Calu3 (cell line): ENCODE results near the gene SPAG5. TPM values are rescaled to one million over a fixed set of nuclear protein-coding genes. Genes with fewer than 3 reads are reported as not detected.

ENCODE experiments used
- BruUV-seq: library from RNA; stranded (reverse); fragments of 400-500 nt; replicated peaks from 2 replicates; lab custom pipeline; 2021; lab: Mats Ljungman, UMichigan
- CTCF ChIA-PET: fragments of 300-600 bp; sonication (Branson Sonifier 250); formaldehyde crosslinking; loops from one replicate; lab custom pipeline; 2022; ENCODE audit warnings: antibody characterized with exemption; lab: Charles Lee
- DNase-seq: peaks from one replicate; pipeline ENCODE4 v3.0.0; 2022
- H3K27ac Mint-ChIP-seq: one replicate; pipeline ENCODE4 v1.8.0; 2022; ENCODE audit warnings: mixed read lengths; ENCODE audit not compliant: unreplicated experiment
- H3K27me3 Mint-ChIP-seq: one replicate; pipeline ENCODE4 v1.8.0; 2022; ENCODE audit warnings: mixed read lengths; ENCODE audit not compliant: unreplicated experiment
- H3K36me3 Mint-ChIP-seq: one replicate; pipeline ENCODE4 v1.8.0; 2022; ENCODE audit warnings: mild to moderate bottlenecking, moderate library complexity, mixed read lengths; ENCODE audit not compliant: insufficient read depth, unreplicated experiment
- H3K4me1 Mint-ChIP-seq: one replicate; pipeline ENCODE4 v1.8.0; 2022; ENCODE audit warnings: mild to moderate bottlenecking, low read depth, mixed read lengths; ENCODE audit not compliant: unreplicated experiment
- H3K4me3 Mint-ChIP-seq: one replicate; pipeline ENCODE4 v1.8.0; 2022; ENCODE audit warnings: mild to moderate bottlenecking, low read depth, moderate library complexity, mixed read lengths; ENCODE audit not compliant: unreplicated experiment
- H3K9me3 Mint-ChIP-seq: one replicate; pipeline ENCODE4 v1.8.0; 2022; ENCODE audit warnings: low read depth, mixed read lengths; ENCODE audit not compliant: unreplicated experiment
- CTCF ChIP-seq: fragments of 200-600 bp; IDR thresholded peaks from one replicate; pipeline ENCODE4 v1.8.0; 2022; ENCODE audit warnings: antibody characterized with exemption; ENCODE audit not compliant: unreplicated experiment
- intact Hi-C: fragments of 100-400 bp; cut with micrococcal nuclease; formaldehyde crosslinking; loops from one replicate; pipeline ENCODE4 v1.10.0; 2022; ENCODE audit not compliant: unreplicated experiment
- total RNA-seq: library from RNA; stranded (reverse); gene quantifications from 2 replicates; pipeline ENCODE4 v1.2.3, GENCODE V29; 2022

The SPAG5 gene
- total RNA-seq, 1 experiment from 2014 or later = 82.1 TPM

GRCh38 chr17:28582513-28582912 lies 16.3 kb downstream of the SPAG5 start:
- CTCF ChIA-PET = no interaction called here
- no peak for TF ChIP-seq CTCF
- intact Hi-C loops = no loop called here
- no peaks in the 10 kb centered on the region for H3K27me3 Mint-ChIP-seq
- H3K27ac Mint-ChIP-seq = no peak overlapping the region
- H3K4me3 Mint-ChIP-seq = no peak overlapping the region
- no TSS peak for BruUV-seq
- H3K4me1 Mint-ChIP-seq = no peaks in the 10 kb centered on the region
- H3K9me3 Mint-ChIP-seq = no peaks in the 10 kb centered on the region
- H3K36me3 Mint-ChIP-seq = peaks cover 21% of the 10 kb centered on the region
- no peak for DNase-seq

GRCh38 chr17:28580959-28581358 lies 17.9 kb downstream of the SPAG5 start:
- intact Hi-C loops = no loop called here
- H3K27me3 Mint-ChIP-seq = no peaks in the 10 kb centered on the region
- DNase-seq = no peak
- no peak overlapping the region for H3K4me3 Mint-ChIP-seq
- no peak for TF ChIP-seq CTCF
- H3K9me3 Mint-ChIP-seq = no peaks in the 10 kb centered on the region
- peaks cover 11% of the 10 kb centered on the region for H3K36me3 Mint-ChIP-seq
- H3K27ac Mint-ChIP-seq = no peak overlapping the region
- BruUV-seq = no TSS peak
- CTCF ChIA-PET = interaction anchor here (0.8 kb wide), 1 partner anchor 9 kb away, joined by 3 read pairs; no protein-coding TSS in a partner anchor
- H3K4me1 Mint-ChIP-seq = no peaks in the 10 kb centered on the region

- BruUV-seq = no TSS peak
These were observed 19.3 kb downstream of the SPAG5 start for GRCh38 chr17:28579526-28579925.

GRCh38 chr17:28578246-28579195 lies 20.3 kb downstream of the SPAG5 start:
- DNase-seq = no peak
- BruUV-seq = no TSS peak
- no peaks in the 10 kb centered on the region for H3K4me1 Mint-ChIP-seq
- peaks cover 6% of the 10 kb centered on the region for H3K36me3 Mint-ChIP-seq
- no peak for TF ChIP-seq CTCF
- CTCF ChIA-PET = interaction anchor here (0.6 kb wide), 1 partner anchor 490 kb away, joined by 5 read pairs; no protein-coding TSS in a partner anchor
- H3K27me3 Mint-ChIP-seq = no peaks in the 10 kb centered on the region
- no peaks in the 10 kb centered on the region for H3K9me3 Mint-ChIP-seq
- no peak overlapping the region for H3K27ac Mint-ChIP-seq
- no peak overlapping the region for H3K4me3 Mint-ChIP-seq
- intact Hi-C loops = no loop called here

More at GRCh38 chr17:28579526-28579925, 19.3 kb downstream of the SPAG5 start:
- TF ChIP-seq CTCF = no peak
- intact Hi-C loops = no loop called here
- no peak overlapping the region for H3K27ac Mint-ChIP-seq
- no peak for DNase-seq
- H3K9me3 Mint-ChIP-seq = no peaks in the 10 kb centered on the region
- H3K4me3 Mint-ChIP-seq = no peak overlapping the region
- H3K4me1 Mint-ChIP-seq = no peaks in the 10 kb centered on the region
- no peaks in the 10 kb centered on the region for H3K27me3 Mint-ChIP-seq
- CTCF ChIA-PET = no interaction called here
- peaks cover 6% of the 10 kb centered on the region for H3K36me3 Mint-ChIP-seq
